ENCODE measurements around the gene ANXA11. TPM values are rescaled to one million over a fixed set of nuclear protein-coding genes. Genes with fewer than 3 reads are reported as not detected.
A peak's percentile ranks its signal among the peaks of the same experiment; 100 is the strongest.

ANXA11 gene
- total RNA-seq, 2 donors from 2014 or later: 130 to 198 TPM

GRCh38 chr10:80155696-80156215 lies 49.6 kb downstream of the ANXA11 start:
- no peaks in the 10 kb centered on the region for H3K27me3 ChIP-seq (replicated peaks; ENCODE audit: insufficient read depth)
- no peak for ATAC-seq (ENCODE audit: insufficient number of reproducible peaks, low FRiP score, low read depth)
- H3K27ac ChIP-seq: peak overlapping the region; percentile 89 to 91
- no peak for TF ChIP-seq CTCF (IDR thresholded peaks at IDR 0.05)
- H3K4me3 ChIP-seq: peak overlapping the region; percentile 47
- H3K36me3 ChIP-seq: peaks cover 27% of the 10 kb centered on the region
- peaks cover 47 to 68% of the 10 kb centered on the region in 2 donors for H3K4me1 ChIP-seq (ENCODE audit: control insufficient read depth in 1 of 2, low read depth in 2 of 2)
- no peak for DNase-seq (ENCODE audit: low spot score)
- H3K9me3 ChIP-seq: no peaks in the 10 kb centered on the region

GRCh38 chr10:80154978-80155695 lies 50.2 kb downstream of the ANXA11 start:
- H3K4me3 ChIP-seq: peak overlapping the region; percentile 47
- peak; percentile 56 for DNase-seq (ENCODE audit: low spot score)
- H3K36me3 ChIP-seq: peaks cover 34% of the 10 kb centered on the region
- no peaks in the 10 kb centered on the region for H3K9me3 ChIP-seq
- no peak for TF ChIP-seq CTCF (IDR thresholded peaks at IDR 0.05)
- H3K27me3 ChIP-seq (replicated peaks; ENCODE audit: insufficient read depth): no peaks in the 10 kb centered on the region
- peak overlapping the region; percentile 89 to 91 for H3K27ac ChIP-seq
- ATAC-seq (ENCODE audit: insufficient number of reproducible peaks, low FRiP score, low read depth): peak; percentile 63
- H3K4me1 ChIP-seq (ENCODE audit: control insufficient read depth in 1 of 2, low read depth in 2 of 2): peaks cover 47 to 62% of the 10 kb centered on the region in 2 donors

- no peak for ATAC-seq (ENCODE audit: insufficient number of reproducible peaks, low FRiP score, low read depth)
- TF ChIP-seq CTCF (IDR thresholded peaks at IDR 0.05): no peak
- Histone ChIP-seq H3K27ac (peak overlapping the region; percentile 88 to 91), H3K4me1 (ENCODE audit: control insufficient read depth in 1 of 2, low read depth in 2 of 2) (peaks cover 45 to 56% of the 10 kb centered on the region in 2 donors), H3K9me3 (no peaks in the 10 kb centered on the region), H3K36me3 (peaks cover 34% of the 10 kb centered on the region), H3K27me3 (replicated peaks; ENCODE audit: insufficient read depth) (no peaks in the 10 kb centered on the region), H3K4me3 (no peak overlapping the region)
- DNase-seq (ENCODE audit: low spot score): no peak
Measured at GRCh38 chr10:80154626-80154977, 50.7 kb downstream of the ANXA11 start.

GRCh38 chr10:80153460-80153859 lies 51.9 kb downstream of the ANXA11 start:
- Histone ChIP-seq H3K27me3 (replicated peaks; ENCODE audit: insufficient read depth) (no peaks in the 10 kb centered on the region), H3K36me3 (peaks cover 34% of the 10 kb centered on the region), H3K4me1 (ENCODE audit: control insufficient read depth in 1 of 2, low read depth in 2 of 2) (peaks cover 36 to 45% of the 10 kb centered on the region in 2 donors), H3K27ac (peak overlapping the region; percentile 25 to 88), H3K4me3 (no peak overlapping the region), H3K9me3 (no peaks in the 10 kb centered on the region)
- no peak for DNase-seq (ENCODE audit: low spot score)
- no peak for TF ChIP-seq CTCF (IDR thresholded peaks at IDR 0.05)
- no peak for ATAC-seq (ENCODE audit: insufficient number of reproducible peaks, low FRiP score, low read depth)

GRCh38 chr10:80152820-80153219 lies 52.5 kb downstream of the ANXA11 start:
- ATAC-seq (ENCODE audit: insufficient number of reproducible peaks, low FRiP score, low read depth): no peak
- Histone ChIP-seq H3K27ac (peak overlapping the region; percentile 25 to 57), H3K36me3 (peaks cover 31% of the 10 kb centered on the region), H3K27me3 (replicated peaks; ENCODE audit: insufficient read depth) (no peaks in the 10 kb centered on the region), H3K4me3 (no peak overlapping the region), H3K9me3 (no peaks in the 10 kb centered on the region), H3K4me1 (ENCODE audit: control insufficient read depth in 1 of 2, low read depth in 2 of 2) (peaks cover 30 to 39% of the 10 kb centered on the region in 2 donors)
- no peak for DNase-seq (ENCODE audit: low spot score)
- TF ChIP-seq CTCF (IDR thresholded peaks at IDR 0.05): no peak
